A549 (cell line): ENCODE results near the gene BSDC1. TPM values are rescaled to one million over a fixed set of nuclear protein-coding genes. Genes with fewer than 3 reads are reported as not detected.

ENCODE experiments used
- ATAC-seq, 2 experiments: fragments of 200-7000 bp in 1 of 2; fragments of >200 bp in 1 of 2; cut with Nextera tagmentation in 1 of 2; cut with Tn5 transposase in 1 of 2; 3 replicates each; pipeline versions ENCODE4 v1.8.0 to v1.9.1; 2018 to 2020; ENCODE audit warnings: mild to moderate bottlenecking in 1 of 2, moderate library complexity in 1 of 2
- CTCF ChIA-PET: fragments of 300-600 bp; sonication (Branson Sonifier 250); formaldehyde crosslinking; extraction: SDS; loops from one replicate; lab custom pipeline; 2021; ENCODE audit warnings: antibody characterized with exemption, inconsistent platforms; lab: Yijun Ruan, JAX
- POLR2A ChIA-PET: fragments of 350-600 bp; formaldehyde crosslinking; extraction: SDS; loops from one replicate; lab custom pipeline; 2021; ENCODE audit warnings: antibody characterized with exemption, inconsistent platforms; lab: Yijun Ruan, JAX
- DNase-seq, 2 experiments: peaks; one replicate each; pipeline versions ENCODE4 v3.0.0 to v3.0.0-alpha.2; 2011 to 2016; ENCODE audit warnings: low read depth in 1 of 2, low spot score in 1 of 2
- FAIRE-seq: peaks from 2 replicates; lab custom pipeline; 2011; peaks lifted over from hg19 to GRCh38; lab: Jason Lieb, UNC
- H3K27ac ChIP-seq, 2 experiments: fragments of >200 bp; sonication (Bioruptor Twin); formaldehyde crosslinking; 3 replicates each; pipeline ENCODE4 v1.5.1; 2016 to 2017
- H3K4me1 ChIP-seq: fragments of >200 bp; sonication (Bioruptor Twin); formaldehyde crosslinking; 3 replicates; pipeline ENCODE4 v1.6.1; 2016
- H3K4me2 ChIP-seq: fragments of >200 bp; sonication (Bioruptor Twin); formaldehyde crosslinking; 3 replicates; pipeline ENCODE4 v1.6.1; 2016
- H3K4me3 ChIP-seq: fragments of >200 bp; sonication (Bioruptor Twin); formaldehyde crosslinking; 3 replicates; pipeline ENCODE4 v1.5.1; 2016
- H3K9me3 ChIP-seq: fragments of >200 bp; sonication (Bioruptor Twin); formaldehyde crosslinking; 3 replicates; pipeline ENCODE4 v1.6.1; 2016
- CBX2 ChIP-seq: fragments of 200-600 bp; sonication (generic); IDR thresholded peaks from 2 replicates; pipeline ENCODE4 v1.6.1; 2016; ENCODE audit warnings: low read depth, mild to moderate bottlenecking, borderline replicate concordance
- CEBPB ChIP-seq, 2 experiments: fragments of >200 bp in 1 of 2; sonication (Bioruptor Twin) in 1 of 2; formaldehyde crosslinking in 1 of 2; IDR thresholded peaks; 2 replicates each; pipeline ENCODE4 v1.6.1; 2012 to 2016
- CTCF ChIP-seq: fragments of >200 bp; sonication (Bioruptor Twin); formaldehyde crosslinking; IDR thresholded peaks from 3 replicates; pipeline ENCODE4 v1.5.1; 2016
- E2F6 ChIP-seq: IDR thresholded peaks from 2 replicates; pipeline ENCODE4 v1.6.1; 2012; ENCODE audit warnings: low read depth, borderline replicate concordance
- EP300 ChIP-seq, 2 experiments: fragments of >200 bp; sonication (Bioruptor Twin); formaldehyde crosslinking; IDR thresholded peaks; 2 replicates in 1 of 2; 3 replicates in 1 of 2; pipeline ENCODE4 v1.6.1; 2016 to 2017
- FOSB ChIP-seq: fragments of 250-450 bp; sonication (Bioruptor Pico); IDR thresholded peaks from 2 replicates; pipeline ENCODE4 v1.5.0; 2020; ENCODE audit warnings: mild to moderate bottlenecking, moderate library complexity
- HEYL ChIP-seq: fragments of 250-450 bp; sonication (Bioruptor Pico); IDR thresholded peaks from 2 replicates; pipeline ENCODE4 v1.8.0; 2021; ENCODE audit warnings: mild to moderate bottlenecking, moderate library complexity
- HMGXB4 ChIP-seq: fragments of 250-450 bp; sonication (Bioruptor Pico); IDR thresholded peaks from 2 replicates; pipeline ENCODE4 v1.5.0; 2021; ENCODE audit warnings: mild to moderate bottlenecking, moderate library complexity, borderline replicate concordance
- HOXB13 ChIP-seq: fragments of 250-450 bp; sonication (Bioruptor Pico); IDR thresholded peaks from 2 replicates; pipeline ENCODE4 v1.5.0; 2020; ENCODE audit warnings: low read depth, mild to moderate bottlenecking, moderate library complexity
- JUN ChIP-seq, 2 experiments: fragments of >200 bp; sonication (Bioruptor Twin); formaldehyde crosslinking; IDR thresholded peaks; 2 replicates in 1 of 2; 3 replicates in 1 of 2; pipeline ENCODE4 v1.6.1; 2016 to 2017
- MAZ ChIP-seq: fragments of 150-350 bp; IDR thresholded peaks from 2 replicates; pipeline ENCODE4 v1.6.1; 2014; ENCODE audit warnings: antibody characterized with exemption, low read depth, low read length, borderline replicate concordance
- MYC ChIP-seq: IDR thresholded peaks from 2 replicates; pipeline ENCODE4 v1.6.1; 2012; ENCODE audit warnings: mild to moderate bottlenecking, inconsistent platforms, low read length, improper control_type of control experiment, borderline replicate concordance
- NPAS2 ChIP-seq: fragments of 250-450 bp; sonication (Bioruptor Pico); IDR thresholded peaks from 2 replicates; pipeline ENCODE4 v1.8.0; 2022; ENCODE audit warnings: mild to moderate bottlenecking, moderate library complexity, borderline replicate concordance
- NR3C1 ChIP-seq: fragments of >200 bp; sonication (Bioruptor Twin); formaldehyde crosslinking; IDR thresholded peaks from 3 replicates; pipeline ENCODE4 v1.6.1; 2017
- PBX3 ChIP-seq: IDR thresholded peaks from 2 replicates; pipeline ENCODE4 v1.6.1; 2012
- PHF8 ChIP-seq: fragments of 200-600 bp; sonication (generic); IDR thresholded peaks from 2 replicates; pipeline ENCODE4 v1.6.1; 2016; ENCODE audit warnings: low read depth, mild to moderate bottlenecking, antibody characterized with exemption, moderate library complexity, borderline replicate concordance
- POLR2A ChIP-seq: IDR thresholded peaks from 2 replicates; pipeline ENCODE4 v1.6.1; 2012; ENCODE audit warnings: mild to moderate bottlenecking, low read length
- RCOR1 ChIP-seq: fragments of 150-350 bp; IDR thresholded peaks from 2 replicates; pipeline ENCODE4 v1.6.1; 2014; ENCODE audit warnings: antibody characterized with exemption, low read length, low read depth
- TFCP2L1 ChIP-seq: fragments of 250-450 bp; sonication (Bioruptor Pico); IDR thresholded peaks from 2 replicates; pipeline ENCODE4 v1.5.0; 2021; ENCODE audit warnings: mild to moderate bottlenecking
- ZC3H11A ChIP-seq: fragments of 450-650 bp; IDR thresholded peaks from 2 replicates; pipeline ENCODE4 v1.6.1; 2014; ENCODE audit warnings: antibody characterized with exemption, mild to moderate bottlenecking
- WGBS: methylation state at CpG from one replicate; pipeline ENCODE4 v1.1.6; 2017; ENCODE audit errors: missing lambda C conversion rate; 5-methylcytosine and 5-hydroxymethylcytosine counted together
- polyA plus RNA-seq, 4 experiments: library from polyadenylated mRNA; depleted of rRNA in 3 of 4; stranded (reverse); fragments of >200 nt; fragmentation: RNase III in 1 of 4; extraction: RNeasy Plus Mini Kit Qiagen cat#74134 plus additional on column Dnase treatment in 1 of 4; gene quantifications; 2 replicates in 3 of 4; 3 replicates in 1 of 4; pipeline ENCODE4 v1.2.3, GENCODE V29; 2011 to 2017

The BSDC1 gene
- polyA plus RNA-seq, 2 of the 4 experiments (the other 2 are of a cell fraction) = 19.9 to 22.7 TPM

- no peak for FAIRE-seq
- WGBS = 69% methylated on average over 8 of the region's 8 CpGs
Measured at GRCh38 chr1:32390904-32391870, 3.1 kb downstream of the BSDC1 start.

GRCh38 chr1:32388641-32389040 is 5.6 kb downstream of the BSDC1 start:
- ATAC-seq (no peak), FAIRE-seq (no peak), DNase-seq (no peak)
- Histone ChIP-seq H3K9me3 (no peaks in the 10 kb centered on the region), H3K4me1 (peaks cover 10% of the 10 kb centered on the region; the same call in 2 of the 3 replicates), H3K4me3 (no peak overlapping the region), H3K27ac (no peak overlapping the region)
- POLR2A ChIA-PET = interaction anchor here (0.6 kb wide), 1 partner anchor 573 kb away, joined by 3 read pairs; no protein-coding TSS in a partner anchor
- WGBS = 96% methylated on average over 5 of the region's 6 CpGs
- CTCF ChIA-PET = interaction anchor here (1.1 kb wide), 1 partner anchor 13 kb away, joined by 3 read pairs; no protein-coding TSS in a partner anchor
- no peak for TF ChIP-seq E2F6
- TF ChIP-seq HOXB13 (CRISPR knock-in tag) = no peak
- no peak for TF ChIP-seq JUN (IDR thresholded peaks at IDR 0.05)
- no peak for TF ChIP-seq HEYL (CRISPR knock-in tag)
- TF ChIP-seq EP300 (IDR thresholded peaks at IDR 0.05) = no peak
- no peak for TF ChIP-seq NR3C1
- no peak for TF ChIP-seq CBX2
- no peak for TF ChIP-seq CTCF
- TF ChIP-seq, all 56 proteins: peak for 0
- no peak overlapping the region for H3K4me2 ChIP-seq

More at GRCh38 chr1:32390904-32391870, 3.1 kb downstream of the BSDC1 start:
- H3K27ac ChIP-seq = no peak overlapping the region
- DNase-seq (no peak), ATAC-seq (no peak)
- POLR2A ChIA-PET = no interaction called here
- CTCF ChIA-PET = interaction anchor here (2.0 kb wide), 1 partner anchor 10 kb away, joined by 10 read pairs; no protein-coding TSS in a partner anchor
- H3K9me3 ChIP-seq = no peaks in the 10 kb centered on the region
- no peak overlapping the region for H3K4me3 ChIP-seq
- H3K4me1 ChIP-seq = peaks cover 17% of the 10 kb centered on the region
- no peak for TF ChIP-seq CEBPB (IDR thresholded peaks at IDR 0.05)
- TF ChIP-seq MAZ = no peak
- TF ChIP-seq MYC = no peak
- no peak for TF ChIP-seq ZC3H11A
- TF ChIP-seq FOSB (CRISPR knock-in tag) = no peak
- TF ChIP-seq E2F6 = no peak
- TF ChIP-seq JUN (IDR thresholded peaks at IDR 0.05) = no peak
- TF ChIP-seq POLR2A = no peak
- TF ChIP-seq TFCP2L1 (CRISPR knock-in tag) = no peak
- no peak for TF ChIP-seq PBX3
- TF ChIP-seq HMGXB4 (CRISPR knock-in tag) = no peak
- no peak for TF ChIP-seq NPAS2 (CRISPR knock-in tag)
- TF ChIP-seq PHF8 = no peak
- TF ChIP-seq RCOR1 = no peak
- TF ChIP-seq, all 56 proteins: peak for 0
- H3K4me2 ChIP-seq = no peak overlapping the region
